Bronchial epithelial cell (primary cell): ENCODE measurements around the gene EEFSEC. TPM values are rescaled to one million over a fixed set of nuclear protein-coding genes. Genes with fewer than 3 reads are reported as not detected.

Experiments
- DNase-seq: peaks from one replicate; pipeline ENCODE4 v3.0.0-alpha.2; 2010; ENCODE audit warnings: low read depth
- FAIRE-seq: peaks from 2 replicates; lab custom pipeline; 2011; peaks lifted over from hg19 to GRCh38; lab: Jason Lieb, UNC
- H3K27me3 ChIP-seq: 2 replicates; pipeline ENCODE4 v1.5.1; 2011; ENCODE audit warnings: low read length; ENCODE audit not compliant: control insufficient read depth, insufficient read depth
- H3K36me3 ChIP-seq: 2 replicates; pipeline ENCODE4 v1.5.1; 2011; ENCODE audit warnings: low read length; ENCODE audit not compliant: control insufficient read depth, insufficient read depth
- H3K4me3 ChIP-seq: 2 replicates; pipeline ENCODE4 v1.5.1; 2011; ENCODE audit warnings: mild to moderate bottlenecking, low read depth, low read length, control low read depth
- total RNA-seq: library from RNA; depleted of rRNA; stranded (reverse); fragments of >200 nt; gene quantifications from 2 replicates; pipeline ENCODE4 v1.2.1, GENCODE V29; 2014
- TF ChIP-seq, protein P1 (sequence below): IDR thresholded peaks from 2 replicates; pipeline ENCODE4 v1.5.1; 2011; ENCODE audit warnings: mild to moderate bottlenecking, moderate library complexity, low read length, control low read depth, inconsistent platforms; ENCODE audit not compliant: insufficient read depth, severe bottlenecking

Gene EEFSEC
- total RNA-seq, 1 donor from 2014 or later = 3.7 TPM

DNA sequence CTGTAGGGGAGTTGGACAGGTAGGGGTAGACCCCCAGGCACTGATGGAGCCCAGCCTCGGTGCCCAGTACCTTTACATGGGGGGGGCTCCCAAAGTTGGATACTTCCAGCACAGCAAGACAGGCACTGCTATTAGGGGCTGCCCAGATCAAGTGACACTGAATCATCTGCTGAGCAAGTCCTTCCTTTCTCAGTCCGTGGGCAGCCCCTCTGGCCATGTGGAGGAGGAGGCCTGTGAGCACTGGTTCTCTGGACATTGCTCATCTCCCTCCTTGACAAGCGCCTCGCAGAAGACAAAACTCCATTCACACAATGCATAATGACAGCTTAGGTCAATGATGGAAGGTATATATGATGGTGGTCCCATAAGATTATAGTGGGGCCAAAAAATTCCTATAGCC is 35.7 kb downstream of the EEFSEC start:
- H3K36me3 ChIP-seq = no peaks in the 10 kb centered on the region

DNA sequence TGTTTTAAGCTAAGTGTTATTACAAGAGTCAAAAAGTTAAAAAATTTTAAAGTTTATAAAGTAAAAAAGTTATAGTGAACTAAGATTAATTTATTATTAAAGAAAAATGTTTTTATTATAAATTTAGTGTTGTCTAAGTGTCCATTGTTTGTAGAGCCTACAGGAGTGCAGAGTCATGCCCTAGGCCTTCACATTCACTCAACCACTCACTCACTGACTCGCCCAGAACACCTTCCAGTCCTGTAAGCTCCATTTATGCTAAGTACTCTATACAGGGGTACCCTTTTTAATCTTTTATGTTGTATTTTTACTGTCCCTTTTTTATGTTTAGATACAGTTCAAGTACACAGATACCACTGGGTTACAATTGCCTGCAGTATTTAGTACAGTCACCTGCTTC is 37.2 kb downstream of the EEFSEC start:
- peak; percentile 58 for DNase-seq
- FAIRE-seq = no peak

More for the DNA sequence above, 35.7 kb downstream of the EEFSEC start:
- DNase-seq (no peak), FAIRE-seq (no peak)
- no peak overlapping the region for H3K4me3 ChIP-seq
- TF ChIP-seq, protein P1, sequence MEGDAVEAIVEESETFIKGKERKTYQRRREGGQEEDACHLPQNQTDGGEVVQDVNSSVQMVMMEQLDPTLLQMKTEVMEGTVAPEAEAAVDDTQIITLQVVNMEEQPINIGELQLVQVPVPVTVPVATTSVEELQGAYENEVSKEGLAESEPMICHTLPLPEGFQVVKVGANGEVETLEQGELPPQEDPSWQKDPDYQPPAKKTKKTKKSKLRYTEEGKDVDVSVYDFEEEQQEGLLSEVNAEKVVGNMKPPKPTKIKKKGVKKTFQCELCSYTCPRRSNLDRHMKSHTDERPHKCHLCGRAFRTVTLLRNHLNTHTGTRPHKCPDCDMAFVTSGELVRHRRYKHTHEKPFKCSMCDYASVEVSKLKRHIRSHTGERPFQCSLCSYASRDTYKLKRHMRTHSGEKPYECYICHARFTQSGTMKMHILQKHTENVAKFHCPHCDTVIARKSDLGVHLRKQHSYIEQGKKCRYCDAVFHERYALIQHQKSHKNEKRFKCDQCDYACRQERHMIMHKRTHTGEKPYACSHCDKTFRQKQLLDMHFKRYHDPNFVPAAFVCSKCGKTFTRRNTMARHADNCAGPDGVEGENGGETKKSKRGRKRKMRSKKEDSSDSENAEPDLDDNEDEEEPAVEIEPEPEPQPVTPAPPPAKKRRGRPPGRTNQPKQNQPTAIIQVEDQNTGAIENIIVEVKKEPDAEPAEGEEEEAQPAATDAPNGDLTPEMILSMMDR = no peak
- no peaks in the 10 kb centered on the region for H3K27me3 ChIP-seq

DNA sequence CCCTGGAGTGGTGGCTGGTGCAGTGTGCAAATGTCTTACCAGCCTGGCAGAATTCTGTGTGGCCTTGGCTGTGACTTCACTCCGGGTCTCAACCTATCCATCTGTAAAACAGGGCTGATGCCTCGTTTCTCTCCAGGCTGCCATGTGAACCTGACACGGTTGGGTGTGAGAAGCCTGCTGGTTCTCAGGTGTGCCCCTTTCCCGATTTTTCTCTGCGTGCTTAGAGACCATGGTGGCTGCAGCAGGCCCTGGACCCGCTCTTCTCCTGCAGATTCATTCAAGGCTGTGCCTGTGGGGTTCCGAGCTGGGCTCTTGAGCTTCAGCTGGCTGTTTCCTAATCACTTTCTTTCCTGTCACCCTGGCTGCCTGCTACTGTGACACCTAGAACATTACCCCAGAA is 38.9 kb downstream of the EEFSEC start:
- TF ChIP-seq, protein P1 = no peak
- no peak for FAIRE-seq

More for the DNA sequence above, 37.2 kb downstream of the EEFSEC start:
- TF ChIP-seq, protein P1 = no peak
- Histone ChIP-seq H3K27me3 (no peaks in the 10 kb centered on the region), H3K36me3 (no peaks in the 10 kb centered on the region), H3K4me3 (no peak overlapping the region)

DNA sequence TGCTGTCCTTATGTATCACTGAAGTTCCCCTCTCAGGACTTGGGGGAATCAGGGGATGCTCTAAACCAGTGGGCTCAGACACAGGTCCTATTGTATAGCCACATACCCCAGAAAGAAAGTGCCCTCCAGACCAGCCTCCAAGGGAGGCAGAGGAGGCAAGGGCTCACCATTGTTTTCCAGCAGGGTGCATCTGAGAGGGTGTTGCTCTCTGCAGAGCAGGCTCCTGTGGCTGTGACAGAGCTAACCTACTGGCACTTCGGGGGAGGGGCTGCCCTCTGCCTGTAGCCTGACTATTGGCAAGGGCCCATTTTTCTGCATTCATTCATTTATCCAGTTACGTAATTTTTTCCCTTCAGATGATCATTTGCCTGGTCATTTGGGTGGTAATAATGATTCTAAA is 39.9 kb downstream of the EEFSEC start:
- H3K27me3 ChIP-seq = no peaks in the 10 kb centered on the region
- DNase-seq (no peak), FAIRE-seq (no peak)
- no peak overlapping the region for H3K4me3 ChIP-seq
- H3K36me3 ChIP-seq = no peaks in the 10 kb centered on the region
- TF ChIP-seq, protein P1 = no peak

More for the DNA sequence above, 38.9 kb downstream of the EEFSEC start:
- DNase-seq = no peak
- Histone ChIP-seq H3K36me3 (no peaks in the 10 kb centered on the region), H3K27me3 (no peaks in the 10 kb centered on the region), H3K4me3 (no peak overlapping the region)

DNA sequence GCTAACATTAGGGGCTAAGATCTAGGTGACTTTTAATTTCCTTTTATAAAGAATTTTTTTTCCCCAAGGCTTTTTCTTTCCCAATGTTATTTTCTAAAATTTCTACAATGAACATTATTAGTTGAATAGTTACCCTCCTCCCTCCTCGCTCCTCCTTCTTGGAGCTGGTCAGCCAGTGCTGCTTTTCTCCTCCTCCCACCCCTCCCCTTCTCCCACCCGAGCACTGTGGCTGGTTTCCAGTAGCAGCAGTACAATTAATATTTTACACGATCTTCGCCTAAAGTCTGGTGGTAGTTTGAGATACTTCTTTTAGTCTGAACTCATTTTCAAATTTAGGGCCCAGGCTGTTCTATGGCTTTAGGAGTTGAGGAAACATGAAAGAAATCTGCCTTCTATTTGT is 41.6 kb downstream of the EEFSEC start:
- Histone ChIP-seq H3K4me3 (no peak overlapping the region), H3K27me3 (no peaks in the 10 kb centered on the region), H3K36me3 (no peaks in the 10 kb centered on the region)
- DNase-seq = no peak
- TF ChIP-seq, protein P1 = no peak
- FAIRE-seq = no peak

DNA sequence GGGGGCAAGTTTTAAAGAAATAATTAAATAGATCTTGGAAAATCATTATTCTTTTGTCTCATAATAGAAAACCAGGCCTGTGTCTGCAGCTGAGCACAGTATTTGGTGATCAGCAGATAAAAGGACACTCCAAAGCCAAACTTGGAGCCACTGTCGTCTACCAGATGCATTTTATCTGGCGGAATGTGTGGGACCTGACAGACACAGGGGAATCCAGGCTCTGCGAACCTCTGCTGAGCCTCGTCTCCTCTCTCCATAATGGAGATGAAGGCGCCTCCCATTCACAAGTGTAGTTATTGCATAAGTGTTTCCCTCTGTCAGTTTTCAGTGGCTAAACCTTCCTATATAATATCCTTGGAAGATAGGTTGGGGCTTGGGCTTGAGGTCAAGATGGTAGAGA is 42.1 kb downstream of the EEFSEC start:
- no peak for FAIRE-seq
- Histone ChIP-seq H3K4me3 (no peak overlapping the region), H3K27me3 (no peaks in the 10 kb centered on the region), H3K36me3 (no peaks in the 10 kb centered on the region)
- TF ChIP-seq, protein P1 = no peak
- no peak for DNase-seq
